Right lobe of liver (tissue), 4 donors: ENCODE results near the gene TRAF3.

Experiments used
- CTCF ChIP-seq, 4 donors: fragments of 200-600 bp in 3 of 4; fragments of 450-650 bp in 1 of 4; IDR thresholded peaks; one replicate each; pipeline versions ENCODE4 v1.5.1 to v1.8.0; 2016 to 2022; ENCODE audit warnings: antibody characterized with exemption in 4 of 4, mild to moderate bottlenecking in 2 of 4
- POLR2A ChIP-seq: fragments of 450-650 bp; IDR thresholded peaks from one replicate; pipeline ENCODE4 v1.6.1; 2017; ENCODE audit warnings: antibody characterized with exemption, mild to moderate bottlenecking
- donor health status: DM: no; HTN: no; CAD: no.
- donor health status: DM: no; HTN: no; CAD: no.
- donor health status: DM: no; HTN: yes; CAD: no.

GRCh38 chr14:102939329-102939728 lies 162.1 kb downstream of the TRAF3 start:
- TF ChIP-seq CTCF (IDR thresholded peaks at IDR 0.05) (no peak), POLR2A (no peak)
